Breast epithelium (tissue), 3 donors: ENCODE results near the gene MED9.

Experiments used
- POLR2A ChIP-seq: fragments of 450-650 bp; IDR thresholded peaks from one replicate; pipeline ENCODE4 v1.6.1; 2016; ENCODE audit warnings: antibody characterized with exemption, mild to moderate bottlenecking, moderate library complexity
- POLR2AphosphoS5 ChIP-seq, 3 donors: sonication (generic); formaldehyde crosslinking; IDR thresholded peaks; one replicate each; pipeline ENCODE4 v1.6.1; 2017; ENCODE audit warnings: antibody characterized with exemption in 3 of 3
- TF ChIP-seq, protein P1 (sequence below), 3 donors: fragments of 450-650 bp; IDR thresholded peaks; one replicate each; pipeline ENCODE4 v1.5.1; 2016 to 2017; ENCODE audit warnings: antibody characterized with exemption in 3 of 3, mild to moderate bottlenecking in 3 of 3, moderate library complexity in 3 of 3

DNA sequence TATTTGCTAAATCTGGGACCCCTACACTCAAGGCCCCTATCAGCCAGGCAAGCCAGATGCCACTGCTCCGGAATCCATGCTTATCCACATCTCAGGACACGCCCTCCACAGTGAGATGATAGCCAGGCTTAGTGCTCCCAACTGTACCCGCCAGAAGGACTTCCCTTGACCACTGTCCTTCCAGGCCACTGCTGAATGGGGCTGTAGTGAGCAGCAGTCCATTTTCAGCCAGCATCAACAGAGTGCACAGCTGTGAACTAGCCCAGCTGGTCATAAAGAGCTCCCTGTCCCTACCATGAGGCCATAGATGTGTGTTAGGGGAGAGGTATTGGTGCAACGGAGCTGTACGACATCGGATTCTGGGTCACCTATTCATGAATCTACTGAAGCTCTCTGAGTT, 13.0 kb upstream of the MED9 start:
- TF ChIP-seq POLR2A (no peak), POLR2AphosphoS5 (IDR thresholded peaks at IDR 0.05) (no peak)
- TF ChIP-seq, protein P1, sequence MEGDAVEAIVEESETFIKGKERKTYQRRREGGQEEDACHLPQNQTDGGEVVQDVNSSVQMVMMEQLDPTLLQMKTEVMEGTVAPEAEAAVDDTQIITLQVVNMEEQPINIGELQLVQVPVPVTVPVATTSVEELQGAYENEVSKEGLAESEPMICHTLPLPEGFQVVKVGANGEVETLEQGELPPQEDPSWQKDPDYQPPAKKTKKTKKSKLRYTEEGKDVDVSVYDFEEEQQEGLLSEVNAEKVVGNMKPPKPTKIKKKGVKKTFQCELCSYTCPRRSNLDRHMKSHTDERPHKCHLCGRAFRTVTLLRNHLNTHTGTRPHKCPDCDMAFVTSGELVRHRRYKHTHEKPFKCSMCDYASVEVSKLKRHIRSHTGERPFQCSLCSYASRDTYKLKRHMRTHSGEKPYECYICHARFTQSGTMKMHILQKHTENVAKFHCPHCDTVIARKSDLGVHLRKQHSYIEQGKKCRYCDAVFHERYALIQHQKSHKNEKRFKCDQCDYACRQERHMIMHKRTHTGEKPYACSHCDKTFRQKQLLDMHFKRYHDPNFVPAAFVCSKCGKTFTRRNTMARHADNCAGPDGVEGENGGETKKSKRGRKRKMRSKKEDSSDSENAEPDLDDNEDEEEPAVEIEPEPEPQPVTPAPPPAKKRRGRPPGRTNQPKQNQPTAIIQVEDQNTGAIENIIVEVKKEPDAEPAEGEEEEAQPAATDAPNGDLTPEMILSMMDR (IDR thresholded peaks at IDR 0.05) = no peak
